WERI-Rb-1 (cell line): ENCODE results near the gene RNU7-1.
A peak's percentile ranks its signal among the peaks of the same experiment; 100 is the strongest.

Experiments
- DNase-seq: peaks from one replicate; pipeline ENCODE4 v3.0.0-alpha.2; 2020
- H3K27ac ChIP-seq: fragments of 250-450 bp; sonication (Bioruptor Pico); 2 replicates; pipeline ENCODE4 v1.5.1; 2020; ENCODE audit warnings: mild to moderate bottlenecking, moderate library complexity
- H3K27me3 ChIP-seq: fragments of 250-450 bp; sonication (Bioruptor Pico); 2 replicates; pipeline ENCODE4 v1.5.1; 2021; ENCODE audit warnings: mild to moderate bottlenecking, low read depth, moderate library complexity; ENCODE audit not compliant: insufficient read depth, severe bottlenecking
- H3K36me3 ChIP-seq: fragments of 250-450 bp; sonication (Bioruptor Pico); 2 replicates; pipeline ENCODE4 v1.5.1; 2020; ENCODE audit warnings: mild to moderate bottlenecking, moderate library complexity
- H3K4me3 ChIP-seq: 2 replicates; pipeline ENCODE4 v1.5.1; 2011; ENCODE audit warnings: low read depth, mild to moderate bottlenecking, control low read depth, low read length
- H3K9me3 ChIP-seq: fragments of 250-450 bp; sonication (Bioruptor Pico); 2 replicates; pipeline ENCODE4 v1.5.1; 2021; ENCODE audit warnings: mild to moderate bottlenecking, moderate library complexity; ENCODE audit not compliant: severe bottlenecking
- CTCF ChIP-seq: IDR thresholded peaks from 2 replicates; pipeline ENCODE4 v1.5.1; 2011; ENCODE audit warnings: low read depth, mild to moderate bottlenecking, control low read depth, inconsistent platforms, low read length

Gene RNU7-1

GRCh38 chr12:6916426-6917200 lies 27.0 kb upstream of the RNU7-1 start:
- no peak for DNase-seq
- no peaks in the 10 kb centered on the region for H3K27me3 ChIP-seq
- peak overlapping the region; percentile 78 for H3K4me3 ChIP-seq
- H3K27ac ChIP-seq: peak overlapping the region; percentile 76; the same call in 1 of the 2 replicates
- no peaks in the 10 kb centered on the region for H3K9me3 ChIP-seq
- no peak for TF ChIP-seq CTCF
- peaks cover 65% of the 10 kb centered on the region for H3K36me3 ChIP-seq

GRCh38 chr12:6917491-6918231 lies 26.0 kb upstream of the RNU7-1 start:
- Histone ChIP-seq H3K36me3 (peaks cover 75% of the 10 kb centered on the region), H3K4me3 (no peak overlapping the region), H3K27me3 (no peaks in the 10 kb centered on the region), H3K9me3 (no peaks in the 10 kb centered on the region), H3K27ac (no peak overlapping the region)
- no peak for DNase-seq
- no peak for TF ChIP-seq CTCF

DNA sequence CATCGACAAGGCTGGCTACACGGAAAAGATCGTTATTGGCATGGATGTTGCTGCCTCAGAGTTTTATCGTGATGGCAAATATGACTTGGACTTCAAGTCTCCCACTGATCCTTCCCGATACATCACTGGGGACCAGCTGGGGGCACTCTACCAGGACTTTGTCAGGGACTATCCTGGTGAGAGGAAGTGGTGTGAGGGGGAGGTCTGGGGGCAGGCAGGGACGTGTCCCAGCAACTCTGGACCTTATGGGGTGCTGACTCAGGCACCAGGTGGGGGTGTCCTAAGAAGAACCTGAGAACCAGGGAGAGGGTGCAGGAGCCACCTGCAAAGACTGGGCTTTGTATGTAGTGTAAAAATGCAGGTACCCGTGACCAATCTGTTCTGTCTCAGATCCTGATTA lies 24.0 kb upstream of the RNU7-1 start:
- H3K9me3 ChIP-seq: no peaks in the 10 kb centered on the region
- H3K27me3 ChIP-seq: no peaks in the 10 kb centered on the region
- H3K27ac ChIP-seq: peak overlapping the region; percentile 45
- TF ChIP-seq CTCF: peak; percentile 29; the same call in 1 of the 2 replicates
- peaks cover 89% of the 10 kb centered on the region for H3K36me3 ChIP-seq
- DNase-seq: no peak
- H3K4me3 ChIP-seq: no peak overlapping the region

DNA sequence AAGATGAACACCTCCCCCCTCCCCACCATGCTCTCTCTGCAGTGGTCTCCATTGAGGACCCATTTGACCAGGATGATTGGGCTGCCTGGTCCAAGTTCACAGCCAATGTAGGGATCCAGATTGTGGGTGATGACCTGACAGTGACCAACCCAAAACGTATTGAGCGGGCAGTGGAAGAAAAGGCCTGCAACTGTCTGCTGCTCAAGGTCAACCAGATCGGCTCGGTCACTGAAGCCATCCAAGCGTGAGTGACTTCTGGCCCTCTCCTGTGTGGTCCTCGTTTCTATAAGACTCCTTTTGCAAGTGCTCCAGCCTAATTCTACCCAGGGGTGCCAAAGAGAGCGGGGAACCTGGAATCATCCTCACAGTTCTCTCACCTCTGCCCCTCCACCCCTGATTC lies 22.1 kb upstream of the RNU7-1 start:
- Histone ChIP-seq H3K27ac (no peak overlapping the region), H3K4me3 (no peak overlapping the region), H3K36me3 (peaks cover 73% of the 10 kb centered on the region), H3K9me3 (no peaks in the 10 kb centered on the region), H3K27me3 (no peaks in the 10 kb centered on the region)
- no peak for TF ChIP-seq CTCF
- no peak for DNase-seq

- peaks cover 66% of the 10 kb centered on the region for H3K36me3 ChIP-seq
- H3K4me3 ChIP-seq: no peak overlapping the region
- DNase-seq: no peak
- H3K27ac ChIP-seq: no peak overlapping the region
- TF ChIP-seq CTCF: no peak
- H3K9me3 ChIP-seq: no peaks in the 10 kb centered on the region
- no peaks in the 10 kb centered on the region for H3K27me3 ChIP-seq
Observed at GRCh38 chr12:6921996-6922946, 21.3 kb upstream of the RNU7-1 start.
